WI38 (cell line): ENCODE results near the gene NXPE3.

Source experiments
- H3K4me3 ChIP-seq: 2 replicates; pipeline ENCODE4 v1.5.1; 2011; ENCODE audit warnings: low read depth, mild to moderate bottlenecking, control low read depth, low read length
- TF ChIP-seq, protein P1 (sequence below): IDR thresholded peaks from 2 replicates; pipeline ENCODE4 v1.5.1; 2012; ENCODE audit warnings: low read depth, mild to moderate bottlenecking, control low read depth, low read length

NXPE3 gene

DNA sequence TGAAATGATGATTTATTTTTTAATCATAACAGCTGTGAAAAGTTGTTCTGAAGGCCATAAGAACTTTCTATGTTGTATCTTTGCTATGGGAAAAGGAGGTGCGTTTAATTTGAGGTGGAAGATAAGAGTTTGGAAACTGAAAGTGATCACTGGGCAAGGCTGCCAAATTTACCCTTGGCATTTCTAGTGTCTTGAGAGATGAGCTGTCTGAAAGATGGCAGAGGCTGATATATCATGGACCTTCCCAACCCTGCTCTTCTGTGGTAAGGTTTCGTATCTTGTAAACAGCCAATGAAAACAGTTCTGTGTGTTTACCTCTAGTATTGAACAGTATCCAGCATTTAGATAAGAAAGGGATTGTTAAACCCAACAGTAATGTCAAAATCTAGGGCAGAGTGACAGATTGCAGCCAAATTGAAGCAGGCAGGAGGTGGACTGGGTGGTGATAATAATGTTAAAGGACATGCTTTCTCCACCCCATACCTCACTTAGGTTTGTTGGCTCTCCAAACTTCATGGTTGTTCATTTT lies 54.5 kb downstream of the NXPE3 start:
- H3K4me3 ChIP-seq: no peak overlapping the region
- TF ChIP-seq, protein P1, sequence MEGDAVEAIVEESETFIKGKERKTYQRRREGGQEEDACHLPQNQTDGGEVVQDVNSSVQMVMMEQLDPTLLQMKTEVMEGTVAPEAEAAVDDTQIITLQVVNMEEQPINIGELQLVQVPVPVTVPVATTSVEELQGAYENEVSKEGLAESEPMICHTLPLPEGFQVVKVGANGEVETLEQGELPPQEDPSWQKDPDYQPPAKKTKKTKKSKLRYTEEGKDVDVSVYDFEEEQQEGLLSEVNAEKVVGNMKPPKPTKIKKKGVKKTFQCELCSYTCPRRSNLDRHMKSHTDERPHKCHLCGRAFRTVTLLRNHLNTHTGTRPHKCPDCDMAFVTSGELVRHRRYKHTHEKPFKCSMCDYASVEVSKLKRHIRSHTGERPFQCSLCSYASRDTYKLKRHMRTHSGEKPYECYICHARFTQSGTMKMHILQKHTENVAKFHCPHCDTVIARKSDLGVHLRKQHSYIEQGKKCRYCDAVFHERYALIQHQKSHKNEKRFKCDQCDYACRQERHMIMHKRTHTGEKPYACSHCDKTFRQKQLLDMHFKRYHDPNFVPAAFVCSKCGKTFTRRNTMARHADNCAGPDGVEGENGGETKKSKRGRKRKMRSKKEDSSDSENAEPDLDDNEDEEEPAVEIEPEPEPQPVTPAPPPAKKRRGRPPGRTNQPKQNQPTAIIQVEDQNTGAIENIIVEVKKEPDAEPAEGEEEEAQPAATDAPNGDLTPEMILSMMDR: no peak

DNA sequence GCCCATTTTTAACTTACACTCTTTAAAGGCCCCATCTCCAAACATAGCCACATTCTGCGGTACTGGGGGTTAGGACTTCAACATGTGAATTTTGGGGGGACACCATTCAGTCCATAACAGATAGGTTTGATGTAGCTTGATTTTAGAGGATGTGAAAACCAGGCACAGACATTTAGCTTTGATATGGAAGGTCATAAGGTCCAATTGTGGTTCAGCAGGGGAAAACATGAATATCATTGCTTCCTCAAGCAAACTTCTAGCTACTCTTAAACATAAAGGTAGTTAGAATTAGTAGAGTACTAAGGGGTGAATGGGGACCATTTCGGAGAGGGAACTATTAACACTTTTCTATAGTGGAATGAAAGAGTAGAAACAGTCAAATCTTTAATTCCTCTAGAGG lies 56.7 kb downstream of the NXPE3 start:
- TF ChIP-seq, protein P1: no peak
- no peak overlapping the region for H3K4me3 ChIP-seq

DNA sequence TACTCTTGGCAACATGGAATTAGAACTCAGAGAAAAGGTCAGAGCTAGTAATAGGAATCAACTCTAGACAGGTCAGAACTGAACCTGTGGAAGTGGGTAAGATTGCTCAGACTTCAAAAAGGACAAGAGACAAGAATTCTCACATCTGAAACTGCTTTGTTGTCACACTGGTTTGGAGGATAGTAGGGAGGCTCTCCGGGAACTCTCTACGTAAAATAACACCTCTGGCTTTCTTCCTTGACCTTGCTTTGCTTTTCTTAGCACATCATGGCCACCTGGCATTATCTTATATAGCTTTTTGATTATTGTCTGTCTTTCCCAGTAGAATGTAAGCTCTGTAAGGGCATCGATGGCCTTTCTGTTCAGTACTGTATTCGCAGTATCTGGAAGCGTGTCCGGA lies 57.1 kb downstream of the NXPE3 start:
- H3K4me3 ChIP-seq: no peak overlapping the region
- TF ChIP-seq, protein P1: no peak

DNA sequence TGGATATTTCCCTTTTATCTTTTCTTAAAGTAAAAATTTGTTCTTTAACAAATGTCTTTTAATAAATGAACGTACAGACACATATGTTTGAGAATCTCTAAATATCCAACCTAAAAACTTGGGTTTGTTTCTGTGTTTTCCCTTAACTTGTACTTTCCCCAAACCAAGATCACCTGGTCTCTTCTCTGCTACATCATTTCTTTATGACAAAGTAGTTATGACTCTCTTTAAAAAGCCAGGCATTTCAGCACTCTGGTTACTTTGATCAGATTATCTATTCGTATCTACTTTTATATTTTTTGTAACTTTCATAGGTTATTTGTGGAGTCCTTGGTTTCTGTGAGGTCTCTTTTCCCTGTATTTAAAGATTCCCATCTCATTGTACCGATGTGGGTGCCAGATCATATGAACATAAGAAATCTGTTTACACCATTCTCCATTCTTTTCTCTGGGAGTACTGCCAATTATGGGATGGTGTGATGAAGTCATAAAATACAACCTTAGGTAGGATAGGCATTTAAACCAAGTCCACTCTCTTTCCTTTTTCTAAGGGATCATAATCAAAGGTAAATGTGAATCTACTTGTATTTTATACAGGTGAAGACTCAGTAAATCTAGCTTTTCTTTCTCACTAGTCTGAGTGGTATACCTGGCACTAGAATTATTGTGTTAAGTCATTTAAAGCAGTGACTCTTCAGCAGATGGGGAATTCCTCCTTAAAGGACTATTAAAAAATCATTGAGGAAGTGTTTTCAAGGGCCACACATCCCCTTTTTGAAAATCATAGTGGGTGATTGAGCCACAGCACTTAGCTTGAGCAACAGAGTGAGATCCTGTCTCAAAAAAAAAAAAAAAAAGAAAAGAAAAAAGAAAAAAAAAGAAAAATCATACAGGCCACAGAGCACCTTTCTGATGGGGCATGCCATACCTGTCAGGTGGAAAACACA lies 57.9 kb downstream of the NXPE3 start:
- TF ChIP-seq, protein P1: no peak
- no peak overlapping the region for H3K4me3 ChIP-seq

DNA sequence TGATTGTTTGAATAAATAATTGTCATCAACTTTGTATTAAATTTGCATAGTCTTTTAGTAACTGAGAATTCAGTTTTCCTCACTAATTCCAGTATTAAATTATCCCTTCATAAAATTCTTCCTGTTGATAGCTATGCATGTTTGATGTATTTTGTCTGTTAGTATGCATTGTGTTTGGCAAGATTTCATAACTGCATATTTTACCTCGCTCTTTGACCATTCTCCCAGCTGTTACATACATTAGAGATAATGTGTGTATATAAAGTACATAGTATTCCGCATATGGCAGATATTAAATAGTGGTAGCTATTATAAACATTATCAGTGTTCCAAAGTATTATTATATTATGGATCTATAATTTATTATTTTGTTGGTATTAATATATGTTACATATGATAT lies 59.7 kb downstream of the NXPE3 start:
- TF ChIP-seq, protein P1: no peak
- H3K4me3 ChIP-seq: no peak overlapping the region

DNA sequence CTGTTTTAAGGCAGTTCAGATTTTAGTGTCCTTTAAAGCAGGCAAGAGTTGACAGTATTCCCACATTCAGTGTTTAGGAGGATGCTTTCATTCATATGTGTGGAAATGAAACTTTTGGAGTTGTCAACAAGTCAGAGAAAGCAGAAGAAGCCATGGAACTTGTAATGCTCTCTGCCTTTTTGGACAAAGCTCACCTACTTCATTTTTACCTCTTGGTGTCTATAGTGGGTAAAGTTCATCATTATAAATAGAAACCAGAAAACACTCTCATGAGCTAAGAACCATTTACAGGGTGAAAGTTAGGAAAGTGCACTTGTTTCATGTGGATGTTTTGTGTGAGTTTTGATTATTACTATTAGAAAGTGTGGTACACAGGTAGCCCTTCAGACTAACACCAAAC lies 61.1 kb downstream of the NXPE3 start:
- TF ChIP-seq, protein P1: no peak
- H3K4me3 ChIP-seq: no peak overlapping the region

DNA sequence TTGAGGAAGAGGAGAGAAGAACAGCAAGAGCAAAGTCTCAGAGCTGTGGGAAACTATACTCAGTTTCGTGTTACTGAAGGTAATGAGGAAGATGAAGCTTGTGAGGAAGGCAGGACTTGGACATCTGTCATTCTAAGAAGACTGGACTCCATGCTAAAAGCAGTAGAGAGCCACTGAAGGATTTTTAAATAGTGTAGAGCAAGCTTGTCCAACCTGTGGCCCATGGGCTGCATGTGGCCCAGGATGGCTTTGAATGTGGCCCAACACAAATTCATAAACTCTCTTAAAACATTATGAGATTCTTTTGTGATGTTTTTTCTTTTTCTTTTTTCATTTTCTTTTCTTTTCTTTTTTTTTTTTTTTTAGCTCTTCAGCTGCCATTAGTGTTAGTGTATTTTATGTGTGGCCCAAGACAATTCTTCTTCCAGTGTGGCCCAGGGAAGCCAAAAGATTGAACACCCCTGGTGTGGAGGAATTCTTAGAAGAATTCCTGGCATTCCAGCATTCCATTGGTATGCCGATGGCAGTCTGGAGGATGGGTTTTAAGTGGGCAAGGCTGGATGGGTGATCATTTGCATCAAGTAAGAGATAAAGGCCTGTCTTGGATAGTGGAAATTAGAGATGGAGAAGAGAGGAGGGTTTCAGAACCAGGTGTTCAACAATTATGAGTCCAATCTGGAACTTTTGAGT lies 63.4 kb downstream of the NXPE3 start:
- H3K4me3 ChIP-seq: no peak overlapping the region
- TF ChIP-seq, protein P1: no peak
